GM12878 (cell line): ENCODE measurements around the gene OR5AR1.

Experiments
- BRCA1 ChIP-seq: IDR thresholded peaks from 2 replicates; pipeline ENCODE4 v1.6.1; 2011; ENCODE audit warnings: low read depth, low read length, improper control_type of control experiment
- MYC ChIP-seq: IDR thresholded peaks from 2 replicates; pipeline ENCODE4 v1.6.1; 2011; ENCODE audit warnings: mild to moderate bottlenecking, low read length, moderate library complexity, inconsistent platforms; ENCODE audit not compliant: insufficient read depth, insufficient replicate concordance, insufficient read length, severe bottlenecking
- PAX8 ChIP-seq: fragments of 450-650 bp; IDR thresholded peaks from 2 replicates; pipeline ENCODE4 v1.6.1; 2017; ENCODE audit warnings: mild to moderate bottlenecking, moderate library complexity
- PBX3 ChIP-seq: IDR thresholded peaks from 2 replicates; pipeline ENCODE4 v1.6.1; 2011; ENCODE audit warnings: mild to moderate bottlenecking, low read depth, low read length, moderate library complexity; ENCODE audit not compliant: insufficient replicate concordance
- POLR2A ChIP-seq: IDR thresholded peaks from 2 replicates; pipeline ENCODE4 v1.6.1; 2011; ENCODE audit warnings: low read depth, mild to moderate bottlenecking, low read length
- ZBTB11 ChIP-seq: fragments of 450-650 bp; formaldehyde crosslinking; IDR thresholded peaks from 2 replicates; pipeline ENCODE4 v1.5.0; 2022; ENCODE audit warnings: mild to moderate bottlenecking, missing genetic modification characterization
- TF ChIP-seq, protein P1 (sequence below): IDR thresholded peaks from 2 replicates; pipeline ENCODE4 v1.6.1; 2012; ENCODE audit warnings: low read depth, low read length, improper control_type of control experiment
- TF ChIP-seq, protein P2 (sequence below), 3 experiments: IDR thresholded peaks in 2 of 3; conservative IDR thresholded peaks in 1 of 3; 2 replicates each; pipeline ENCODE4 v1.5.1; 2011; ENCODE audit warnings: low read depth in 3 of 3, low read length in 3 of 3, mild to moderate bottlenecking in 3 of 3, control low read depth in 2 of 3, moderate library complexity in 2 of 3, inconsistent platforms in 1 of 3, mixed read lengths in 1 of 3; ENCODE audit not compliant: control insufficient read depth in 2 of 3, insufficient read depth in 1 of 3; ENCODE audit errors: extremely low read depth in 1 of 3

DNA sequence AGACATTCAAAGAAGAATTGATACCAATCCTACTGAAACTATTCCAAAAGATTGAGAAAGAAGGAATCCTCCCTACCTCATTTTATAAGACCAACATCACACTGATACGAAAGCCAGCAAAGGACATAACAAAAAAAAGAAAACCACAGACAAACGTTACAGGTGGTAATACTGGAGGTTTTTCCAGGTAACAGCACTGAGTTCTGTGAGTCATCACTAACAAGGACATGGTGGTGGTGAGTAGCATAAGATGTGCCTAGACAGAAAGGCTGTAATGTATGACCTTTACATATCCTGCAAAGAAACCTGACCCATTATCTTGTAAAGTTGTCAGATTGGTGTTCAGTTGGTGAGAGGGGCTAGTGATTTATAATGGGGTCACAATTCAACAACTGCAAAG lies 50.7 kb downstream of the OR5AR1 start:
- TF ChIP-seq, protein P1, sequence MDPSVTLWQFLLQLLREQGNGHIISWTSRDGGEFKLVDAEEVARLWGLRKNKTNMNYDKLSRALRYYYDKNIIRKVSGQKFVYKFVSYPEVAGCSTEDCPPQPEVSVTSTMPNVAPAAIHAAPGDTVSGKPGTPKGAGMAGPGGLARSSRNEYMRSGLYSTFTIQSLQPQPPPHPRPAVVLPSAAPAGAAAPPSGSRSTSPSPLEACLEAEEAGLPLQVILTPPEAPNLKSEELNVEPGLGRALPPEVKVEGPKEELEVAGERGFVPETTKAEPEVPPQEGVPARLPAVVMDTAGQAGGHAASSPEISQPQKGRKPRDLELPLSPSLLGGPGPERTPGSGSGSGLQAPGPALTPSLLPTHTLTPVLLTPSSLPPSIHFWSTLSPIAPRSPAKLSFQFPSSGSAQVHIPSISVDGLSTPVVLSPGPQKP: no peak
- TF ChIP-seq MYC (no peak), PAX8 (no peak), ZBTB11 (CRISPR knock-in tag) (no peak), BRCA1 (no peak), PBX3 (no peak), POLR2A (no peak)
- TF ChIP-seq, protein P2, sequence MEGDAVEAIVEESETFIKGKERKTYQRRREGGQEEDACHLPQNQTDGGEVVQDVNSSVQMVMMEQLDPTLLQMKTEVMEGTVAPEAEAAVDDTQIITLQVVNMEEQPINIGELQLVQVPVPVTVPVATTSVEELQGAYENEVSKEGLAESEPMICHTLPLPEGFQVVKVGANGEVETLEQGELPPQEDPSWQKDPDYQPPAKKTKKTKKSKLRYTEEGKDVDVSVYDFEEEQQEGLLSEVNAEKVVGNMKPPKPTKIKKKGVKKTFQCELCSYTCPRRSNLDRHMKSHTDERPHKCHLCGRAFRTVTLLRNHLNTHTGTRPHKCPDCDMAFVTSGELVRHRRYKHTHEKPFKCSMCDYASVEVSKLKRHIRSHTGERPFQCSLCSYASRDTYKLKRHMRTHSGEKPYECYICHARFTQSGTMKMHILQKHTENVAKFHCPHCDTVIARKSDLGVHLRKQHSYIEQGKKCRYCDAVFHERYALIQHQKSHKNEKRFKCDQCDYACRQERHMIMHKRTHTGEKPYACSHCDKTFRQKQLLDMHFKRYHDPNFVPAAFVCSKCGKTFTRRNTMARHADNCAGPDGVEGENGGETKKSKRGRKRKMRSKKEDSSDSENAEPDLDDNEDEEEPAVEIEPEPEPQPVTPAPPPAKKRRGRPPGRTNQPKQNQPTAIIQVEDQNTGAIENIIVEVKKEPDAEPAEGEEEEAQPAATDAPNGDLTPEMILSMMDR (IDR thresholded peaks at IDR 0.05 in 2 of 3, conservative IDR thresholded peaks at IDR 0.05 in 1 of 3; ENCODE audit: control insufficient read depth in 2 of 3, extremely low read depth in 1 of 3, insufficient read depth in 1 of 3, low read depth in 3 of 3, low read length in 3 of 3): no peak
